K562 (cell line): ENCODE data around the gene EEF1A1. TPM values are rescaled to one million over a fixed set of nuclear protein-coding genes. Genes with fewer than 3 reads are reported as not detected.

Source experiments
- CAMTA2 ChIP-seq: fragments of 250-450 bp; sonication (Bioruptor Pico); conservative IDR thresholded peaks from 2 replicates; pipeline ENCODE4 v1.5.1; 2022
- ELK1 ChIP-seq: sonication (generic); formaldehyde crosslinking; IDR thresholded peaks from 2 replicates; pipeline ENCODE4 v1.8.1; 2022; ENCODE audit warnings: missing genetic modification reagents
- FOXM1 ChIP-seq, 2 experiments: fragments of 450-650 bp in 1 of 2; sonication (generic) in 1 of 2; formaldehyde crosslinking in 1 of 2; IDR thresholded peaks; 2 replicates each; pipeline versions ENCODE4 v1.6.1 to v1.9.0; 2017 to 2022; ENCODE audit warnings: low read depth in 2 of 2, mild to moderate bottlenecking in 2 of 2, missing genetic modification reagents in 1 of 2, moderate library complexity in 1 of 2
- ILF3 ChIP-seq: fragments of 450-650 bp; IDR thresholded peaks from 2 replicates; pipeline ENCODE4 v1.6.1; 2018; ENCODE audit warnings: antibody characterized with exemption, mild to moderate bottlenecking, moderate library complexity, borderline replicate concordance
- MECOM ChIP-seq: fragments of 250-450 bp; sonication (Bioruptor Pico); IDR thresholded peaks from 2 replicates; pipeline ENCODE4 v1.8.0; 2022; ENCODE audit warnings: inconsistent platforms
- NBN ChIP-seq: fragments of 450-650 bp; IDR thresholded peaks from 2 replicates; pipeline ENCODE4 v1.6.1; 2016; ENCODE audit warnings: low read depth, mild to moderate bottlenecking
- NFRKB ChIP-seq: fragments of 450-650 bp; IDR thresholded peaks from 2 replicates; pipeline ENCODE4 v1.6.1; 2016; ENCODE audit warnings: low read depth
- OTX1 ChIP-seq: fragments of 450-650 bp; formaldehyde crosslinking; IDR thresholded peaks from 2 replicates; pipeline ENCODE4 v1.4.0; 2022; ENCODE audit warnings: mild to moderate bottlenecking
- POLR2B ChIP-seq: fragments of 450-650 bp; IDR thresholded peaks from 2 replicates; pipeline ENCODE4 v1.6.1; 2018; ENCODE audit warnings: low read depth; ENCODE audit not compliant: partially characterized antibody
- POU5F1 ChIP-seq: fragments of 150-350 bp; IDR thresholded peaks from 2 replicates; pipeline ENCODE4 v1.6.1; 2014; ENCODE audit warnings: borderline replicate concordance, low read length, low read depth, mild to moderate bottlenecking; ENCODE audit not compliant: partially characterized antibody
- PRMT5 ChIP-seq: sonication (generic); formaldehyde crosslinking; IDR thresholded peaks from 2 replicates; pipeline ENCODE4 v1.5.0; 2020; ENCODE audit warnings: missing genetic modification reagents
- RBM15 ChIP-seq: fragments of 200-400 bp; formaldehyde crosslinking; IDR thresholded peaks from 2 replicates; pipeline ENCODE4 v1.6.1; 2018; ENCODE audit warnings: mild to moderate bottlenecking, low read length, moderate library complexity; ENCODE audit not compliant: insufficient read depth
- SIX5 ChIP-seq, 2 experiments: IDR thresholded peaks; 2 replicates each; pipeline ENCODE4 v1.6.1; 2011; ENCODE audit warnings: low read length in 2 of 2, borderline replicate concordance in 1 of 2, low read depth in 1 of 2, mild to moderate bottlenecking in 1 of 2, moderate library complexity in 1 of 2; ENCODE audit not compliant: insufficient read depth in 1 of 2
- SPI1 ChIP-seq: IDR thresholded peaks from 2 replicates; pipeline ENCODE4 v1.6.1; 2011; ENCODE audit warnings: low read depth, low read length, control low read depth, borderline replicate concordance
- USF1 ChIP-seq: sonication (generic); formaldehyde crosslinking; IDR thresholded peaks from 2 replicates; pipeline ENCODE4 v1.9.0; 2022; ENCODE audit warnings: mild to moderate bottlenecking, missing genetic modification reagents
- ZNF124 ChIP-seq: sonication (generic); formaldehyde crosslinking; IDR thresholded peaks from 2 replicates; pipeline ENCODE4 v1.8.1; 2022; ENCODE audit warnings: missing genetic modification reagents
- ZNF274 ChIP-seq: IDR thresholded peaks from 2 replicates; pipeline ENCODE4 v1.6.1; 2011; ENCODE audit warnings: low read depth, mild to moderate bottlenecking, low read length, moderate library complexity, borderline replicate concordance
- polyA plus RNA-seq, 8 experiments: library from polyadenylated mRNA; depleted of rRNA in 4 of 8; stranded (reverse) in 5 of 8; unstranded in 3 of 8; fragments of >200 nt; fragmentation: Nextera tagmentation in 2 of 8; fragmentation: Illumina TruSeq in 1 of 8; extraction: Ambion mirVana in 2 of 8; extraction: Trizol in 1 of 8; gene quantifications; 2 replicates each; pipeline versions ENCODE4 v1.2.1 to v1.2.3, GENCODE V29; 2011 to 2014; ENCODE audit warnings: inconsistent platforms in 1 of 8, missing spikeins in 1 of 8
- total RNA-seq, 7 experiments: library from RNA; depleted of rRNA in 6 of 7; stranded (reverse); fragments of >200 nt in 6 of 7; fragmentation: Illumina TruSeq in 2 of 7; extraction: Trizol in 2 of 7; gene quantifications; 2 replicates each; pipeline versions ENCODE4 v1.2.1 to v1.2.3, GENCODE V29; 2011 to 2021; ENCODE audit warnings: low replicate concordance in 1 of 7
- TF ChIP-seq, protein P1 (sequence below): fragments of 450-650 bp; formaldehyde crosslinking; IDR thresholded peaks from 2 replicates; pipeline ENCODE4 v1.4.0; 2020; ENCODE audit warnings: mild to moderate bottlenecking, moderate library complexity
- TF ChIP-seq, protein P2 (sequence below): sonication (generic); formaldehyde crosslinking; IDR thresholded peaks from 2 replicates; pipeline ENCODE4 v1.8.1; 2023; ENCODE audit warnings: mild to moderate bottlenecking, missing genetic modification reagents
- TF ChIP-seq, protein P3 (sequence below): IDR thresholded peaks from 2 replicates; pipeline ENCODE4 v1.6.1; 2016; ENCODE audit warnings: missing genetic modification characterization, missing compliant biosample characterization

Gene EEF1A1
- total and polyA plus RNA-seq, 9 of the 15 experiments (the other 6 are each of a cell fraction or from before 2014, with no cell fraction given), result 6,453 to 17,323 (median 11,082) TPM

GRCh38 chr6:73520688-73521350, at the start of gene EEF1A1 (continued):
- TF ChIP-seq PRMT5 (CRISPR knock-in tag), result no peak
- TF ChIP-seq POLR2B, result peak; percentile 100
- 0 out of 2 replicates have a peak, but pooled peaks have one; percentile 4 for TF ChIP-seq MECOM (CRISPR knock-in tag)
- TF ChIP-seq POU5F1, result no peak
- TF ChIP-seq ELK1, result no peak
- TF ChIP-seq OTX1 (CRISPR knock-in tag), result peak; percentile 95
- TF ChIP-seq USF1, result no peak
- no peak; the same call in 1 of the 2 replicates for TF ChIP-seq ZNF124 (CRISPR knock-in tag)
- TF ChIP-seq NBN, result no peak
- TF ChIP-seq SIX5 (IDR thresholded peaks at IDR 0.05; ENCODE audit: borderline replicate concordance in 1 of 2, insufficient read depth in 1 of 2, low read depth in 1 of 2, low read length in 2 of 2), result no peak
- TF ChIP-seq, protein P1, sequence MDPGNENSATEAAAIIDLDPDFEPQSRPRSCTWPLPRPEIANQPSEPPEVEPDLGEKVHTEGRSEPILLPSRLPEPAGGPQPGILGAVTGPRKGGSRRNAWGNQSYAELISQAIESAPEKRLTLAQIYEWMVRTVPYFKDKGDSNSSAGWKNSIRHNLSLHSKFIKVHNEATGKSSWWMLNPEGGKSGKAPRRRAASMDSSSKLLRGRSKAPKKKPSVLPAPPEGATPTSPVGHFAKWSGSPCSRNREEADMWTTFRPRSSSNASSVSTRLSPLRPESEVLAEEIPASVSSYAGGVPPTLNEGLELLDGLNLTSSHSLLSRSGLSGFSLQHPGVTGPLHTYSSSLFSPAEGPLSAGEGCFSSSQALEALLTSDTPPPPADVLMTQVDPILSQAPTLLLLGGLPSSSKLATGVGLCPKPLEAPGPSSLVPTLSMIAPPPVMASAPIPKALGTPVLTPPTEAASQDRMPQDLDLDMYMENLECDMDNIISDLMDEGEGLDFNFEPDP, result 0 out of 2 replicates have a peak, but pooled peaks have one; percentile 45
- TF ChIP-seq, protein P2, sequence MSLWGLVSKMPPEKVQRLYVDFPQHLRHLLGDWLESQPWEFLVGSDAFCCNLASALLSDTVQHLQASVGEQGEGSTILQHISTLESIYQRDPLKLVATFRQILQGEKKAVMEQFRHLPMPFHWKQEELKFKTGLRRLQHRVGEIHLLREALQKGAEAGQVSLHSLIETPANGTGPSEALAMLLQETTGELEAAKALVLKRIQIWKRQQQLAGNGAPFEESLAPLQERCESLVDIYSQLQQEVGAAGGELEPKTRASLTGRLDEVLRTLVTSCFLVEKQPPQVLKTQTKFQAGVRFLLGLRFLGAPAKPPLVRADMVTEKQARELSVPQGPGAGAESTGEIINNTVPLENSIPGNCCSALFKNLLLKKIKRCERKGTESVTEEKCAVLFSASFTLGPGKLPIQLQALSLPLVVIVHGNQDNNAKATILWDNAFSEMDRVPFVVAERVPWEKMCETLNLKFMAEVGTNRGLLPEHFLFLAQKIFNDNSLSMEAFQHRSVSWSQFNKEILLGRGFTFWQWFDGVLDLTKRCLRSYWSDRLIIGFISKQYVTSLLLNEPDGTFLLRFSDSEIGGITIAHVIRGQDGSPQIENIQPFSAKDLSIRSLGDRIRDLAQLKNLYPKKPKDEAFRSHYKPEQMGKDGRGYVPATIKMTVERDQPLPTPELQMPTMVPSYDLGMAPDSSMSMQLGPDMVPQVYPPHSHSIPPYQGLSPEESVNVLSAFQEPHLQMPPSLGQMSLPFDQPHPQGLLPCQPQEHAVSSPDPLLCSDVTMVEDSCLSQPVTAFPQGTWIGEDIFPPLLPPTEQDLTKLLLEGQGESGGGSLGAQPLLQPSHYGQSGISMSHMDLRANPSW, result peak; percentile 77; the same call in 1 of the 2 replicates
- no peak for TF ChIP-seq RBM15
- peak; percentile 51; the same call in 1 of the 2 replicates for TF ChIP-seq ILF3
- no peak for TF ChIP-seq CAMTA2
- no peak for TF ChIP-seq SPI1
- TF ChIP-seq ZNF274, result no peak
- TF ChIP-seq NFRKB, result peak; percentile 85
- TF ChIP-seq, protein P3, sequence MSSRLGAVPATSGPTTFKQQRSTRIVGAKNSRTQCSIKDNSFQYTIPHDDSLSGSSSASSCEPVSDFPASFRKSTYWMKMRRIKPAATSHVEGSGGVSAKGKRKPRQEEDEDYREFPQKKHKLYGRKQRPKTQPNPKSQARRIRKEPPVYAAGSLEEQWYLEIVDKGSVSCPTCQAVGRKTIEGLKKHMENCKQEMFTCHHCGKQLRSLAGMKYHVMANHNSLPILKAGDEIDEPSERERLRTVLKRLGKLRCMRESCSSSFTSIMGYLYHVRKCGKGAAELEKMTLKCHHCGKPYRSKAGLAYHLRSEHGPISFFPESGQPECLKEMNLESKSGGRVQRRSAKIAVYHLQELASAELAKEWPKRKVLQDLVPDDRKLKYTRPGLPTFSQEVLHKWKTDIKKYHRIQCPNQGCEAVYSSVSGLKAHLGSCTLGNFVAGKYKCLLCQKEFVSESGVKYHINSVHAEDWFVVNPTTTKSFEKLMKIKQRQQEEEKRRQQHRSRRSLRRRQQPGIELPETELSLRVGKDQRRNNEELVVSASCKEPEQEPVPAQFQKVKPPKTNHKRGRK, result no peak
- TF ChIP-seq FOXM1 (IDR thresholded peaks at IDR 0.05; ENCODE audit: low read depth), result peak; percentile 54; the same call in 1 of the 2 replicates
- peak; percentile 79; the same call in 1 of the 2 replicates for TF ChIP-seq FOXM1 (CRISPR knock-in tag; IDR thresholded peaks at IDR 0.05; ENCODE audit: low read depth)
